ENCODE data around the gene TNK2. TPM values are rescaled to one million over a fixed set of nuclear protein-coding genes. Genes with fewer than 3 reads are reported as not detected.
"Not testable (repeated sequence)": the region's sequence is repeated elsewhere in the genome, so short reads cannot be mapped to it uniquely, and the experiment has no call there.

Gene TNK2
- polyA plus RNA-seq, 4 donors, result 6.7 to 32.8 (median 16.2) TPM

GRCh38 chr3:195825857-195826804 is 82.2 kb downstream of the TNK2 start:
- no peak for FAIRE-seq
- DNase-seq, result no peak

DNA sequence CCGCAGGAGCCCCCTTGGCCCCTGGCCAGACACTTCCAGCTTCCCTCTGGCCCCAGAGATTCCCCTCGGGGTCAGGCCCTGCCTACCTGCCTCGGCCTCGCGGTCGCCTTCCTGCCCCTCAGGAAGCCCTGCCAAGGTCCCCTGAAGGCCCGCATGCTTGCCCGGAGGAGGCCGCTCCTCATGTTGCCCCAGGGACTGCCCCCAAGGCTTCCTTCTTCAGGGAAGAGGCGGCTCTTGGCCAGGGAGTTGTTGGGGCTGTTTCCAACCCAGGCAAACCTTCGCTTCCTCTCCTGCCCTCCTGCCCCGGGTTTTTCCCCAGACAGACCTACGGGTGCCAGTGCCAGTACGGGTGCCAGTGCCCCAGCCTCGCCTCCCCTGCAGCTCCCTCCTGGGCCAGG is 83.2 kb downstream of the TNK2 start:
- H3K4me3 ChIP-seq (ENCODE audit: low read depth in 1 of 3, low read length in 3 of 3), result no peak overlapping the region
- H3K4me1 ChIP-seq (ENCODE audit: control insufficient read depth in 3 of 3, insufficient read depth in 2 of 3, low read depth in 1 of 3, low read length in 2 of 3), result no peaks in the 10 kb centered on the region
- WGBS, 3 donors, result 64 to 80% (median 78%) methylated on average over 10 to 15 of the region's 15 CpGs
- no peaks in the 10 kb centered on the region for H3K27me3 ChIP-seq (ENCODE audit: control insufficient read depth in 3 of 3, insufficient read depth in 3 of 3, low read length in 3 of 3)
- DNase-seq (no peak), FAIRE-seq (no peak)
- no peaks in the 10 kb centered on the region for H3K36me3 ChIP-seq (ENCODE audit: control insufficient read depth in 3 of 3, insufficient read depth in 2 of 3, low read depth in 1 of 3, low read length in 3 of 3)
- H3K27ac ChIP-seq (ENCODE audit: low read depth in 1 of 3, low read length in 2 of 3), result no peak overlapping the region
- H3K9me3 ChIP-seq (ENCODE audit: control insufficient read depth in 2 of 2, insufficient read depth in 1 of 2, low read depth in 1 of 2, low read length in 1 of 2), result no peaks in the 10 kb centered on the region

More at GRCh38 chr3:195825857-195826804, 82.2 kb downstream of the TNK2 start:
- Histone ChIP-seq H3K4me1 (ENCODE audit: control insufficient read depth in 3 of 3, insufficient read depth in 2 of 3, low read depth in 1 of 3, low read length in 2 of 3) (no peaks in the 10 kb centered on the region), H3K36me3 (ENCODE audit: control insufficient read depth in 3 of 3, insufficient read depth in 2 of 3, low read depth in 1 of 3, low read length in 3 of 3) (no peaks in the 10 kb centered on the region), H3K27ac (ENCODE audit: low read depth in 1 of 3, low read length in 2 of 3) (no peak overlapping the region), H3K9me3 (ENCODE audit: control insufficient read depth in 2 of 2, insufficient read depth in 1 of 2, low read depth in 1 of 2, low read length in 1 of 2) (no peaks in the 10 kb centered on the region), H3K27me3 (ENCODE audit: control insufficient read depth in 3 of 3, insufficient read depth in 3 of 3, low read length in 3 of 3) (no peaks in the 10 kb centered on the region), H3K4me3 (ENCODE audit: low read depth in 1 of 3, low read length in 3 of 3) (no peak overlapping the region)
- WGBS, 3 donors, result 93 to 94% (median 93%) methylated on average over 47 of the region's 47 CpGs

DNA sequence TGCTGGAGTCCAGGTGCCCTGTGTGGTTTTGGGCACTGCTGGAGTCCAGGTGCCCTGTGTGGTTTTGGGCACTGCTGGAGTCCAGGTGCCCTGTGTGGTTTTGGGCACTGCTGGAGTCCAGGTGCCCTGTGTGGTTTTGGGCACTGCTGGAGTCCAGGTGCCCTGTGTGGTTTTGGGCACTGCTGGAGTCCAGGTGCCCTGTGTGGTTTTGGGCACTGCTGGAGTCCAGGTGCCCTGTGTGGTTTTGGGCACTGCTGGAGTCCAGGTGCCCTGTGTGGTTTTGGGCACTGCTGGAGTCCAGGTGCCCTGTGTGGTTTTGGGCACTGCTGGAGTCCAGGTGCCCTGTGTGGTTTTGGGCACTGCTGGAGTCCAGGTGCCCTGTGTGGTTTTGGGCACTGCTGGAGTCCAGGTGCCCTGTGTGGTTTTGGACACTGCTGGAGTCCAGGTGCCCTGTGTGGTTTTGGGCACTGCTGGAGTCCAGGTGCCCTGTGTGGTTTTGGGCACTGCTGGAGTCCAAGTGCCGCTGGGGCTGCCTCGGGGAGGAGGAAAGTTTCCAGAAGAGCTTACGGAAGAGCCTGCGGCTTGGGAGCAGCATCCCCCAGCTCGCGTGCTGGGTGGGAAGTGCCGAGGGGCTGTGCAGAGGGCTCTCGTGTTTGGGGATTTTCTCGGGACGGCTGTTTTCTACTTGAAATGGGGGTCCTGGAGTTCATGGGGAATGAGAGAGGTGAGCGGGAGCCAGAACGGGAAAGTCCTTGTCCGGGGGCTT is 83.7 kb downstream of the TNK2 start:
- not testable (repeated sequence) for FAIRE-seq; H3K27ac ChIP-seq (ENCODE audit: low read depth in 1 of 3, low read length in 2 of 3); H3K9me3 ChIP-seq (ENCODE audit: control insufficient read depth in 2 of 2, insufficient read depth in 1 of 2, low read depth in 1 of 2, low read length in 1 of 2); H3K27me3 ChIP-seq (ENCODE audit: control insufficient read depth in 3 of 3, insufficient read depth in 3 of 3, low read length in 3 of 3); H3K4me1 ChIP-seq (ENCODE audit: control insufficient read depth in 3 of 3, insufficient read depth in 2 of 3, low read depth in 1 of 3, low read length in 2 of 3); H3K4me3 ChIP-seq (ENCODE audit: low read depth in 1 of 3, low read length in 3 of 3); H3K36me3 ChIP-seq (ENCODE audit: control insufficient read depth in 3 of 3, insufficient read depth in 2 of 3, low read depth in 1 of 3, low read length in 3 of 3); DNase-seq
- WGBS, 3 donors, result 65 to 81% (median 78%) methylated on average over 12 to 13 of the region's 13 CpGs

DNA sequence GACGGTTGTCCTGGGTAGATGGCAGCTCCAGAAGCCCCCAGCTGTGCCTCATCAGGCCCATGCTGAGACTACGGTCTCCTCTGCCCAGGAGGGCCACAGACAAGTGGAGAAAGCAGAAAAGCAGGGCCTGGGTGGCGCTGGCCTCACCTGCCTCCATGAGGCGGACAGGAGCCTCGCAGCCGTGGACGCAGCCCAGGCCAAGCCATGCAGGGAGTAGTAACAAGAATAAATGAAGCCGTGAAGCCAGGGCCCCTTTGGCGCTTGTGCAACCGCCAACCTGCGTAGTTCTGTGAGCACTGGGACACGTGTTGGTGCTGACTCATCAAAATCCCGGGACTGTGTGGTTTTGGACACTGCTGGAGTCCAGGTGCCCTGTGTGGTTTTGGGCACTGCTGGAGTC is 84.4 kb downstream of the TNK2 start:
- H3K27ac ChIP-seq (ENCODE audit: low read depth in 1 of 3, low read length in 2 of 3), result no peak overlapping the region
- no peak for FAIRE-seq
- no peaks in the 10 kb centered on the region for H3K4me1 ChIP-seq (ENCODE audit: control insufficient read depth in 3 of 3, insufficient read depth in 2 of 3, low read depth in 1 of 3, low read length in 2 of 3)
- H3K4me3 ChIP-seq (ENCODE audit: low read depth in 1 of 3, low read length in 3 of 3), result no peak overlapping the region
- no peak for DNase-seq
- 21 to 63% (median 25%) methylated on average over 13 of the region's 13 CpGs for WGBS, 3 donors
- no peaks in the 10 kb centered on the region for H3K36me3 ChIP-seq (ENCODE audit: control insufficient read depth in 3 of 3, insufficient read depth in 2 of 3, low read depth in 1 of 3, low read length in 3 of 3)
- no peaks in the 10 kb centered on the region for H3K9me3 ChIP-seq (ENCODE audit: control insufficient read depth in 2 of 2, insufficient read depth in 1 of 2, low read depth in 1 of 2, low read length in 1 of 2)
- H3K27me3 ChIP-seq (ENCODE audit: control insufficient read depth in 3 of 3, insufficient read depth in 3 of 3, low read length in 3 of 3), result no peaks in the 10 kb centered on the region

- no peaks in the 10 kb centered on the region for H3K36me3 ChIP-seq (ENCODE audit: control insufficient read depth in 3 of 3, insufficient read depth in 2 of 3, low read depth in 1 of 3, low read length in 3 of 3)
- no peaks in the 10 kb centered on the region for H3K27me3 ChIP-seq (ENCODE audit: control insufficient read depth in 3 of 3, insufficient read depth in 3 of 3, low read length in 3 of 3)
- H3K4me3 ChIP-seq (ENCODE audit: low read depth in 1 of 3, low read length in 3 of 3), result no peak overlapping the region
- FAIRE-seq, result no peak
- no peaks in the 10 kb centered on the region for H3K9me3 ChIP-seq (ENCODE audit: control insufficient read depth in 2 of 2, insufficient read depth in 1 of 2, low read depth in 1 of 2, low read length in 1 of 2)
- no peak for DNase-seq
- no peaks in the 10 kb centered on the region for H3K4me1 ChIP-seq (ENCODE audit: control insufficient read depth in 3 of 3, insufficient read depth in 2 of 3, low read depth in 1 of 3, low read length in 2 of 3)
- WGBS, 3 donors, result 11 to 43% (median 25%) methylated on average over 10 of the region's 10 CpGs
- H3K27ac ChIP-seq (ENCODE audit: low read depth in 1 of 3, low read length in 2 of 3), result no peak overlapping the region
Observed at GRCh38 chr3:195823280-195823679, 85.1 kb downstream of the TNK2 start.

DNA sequence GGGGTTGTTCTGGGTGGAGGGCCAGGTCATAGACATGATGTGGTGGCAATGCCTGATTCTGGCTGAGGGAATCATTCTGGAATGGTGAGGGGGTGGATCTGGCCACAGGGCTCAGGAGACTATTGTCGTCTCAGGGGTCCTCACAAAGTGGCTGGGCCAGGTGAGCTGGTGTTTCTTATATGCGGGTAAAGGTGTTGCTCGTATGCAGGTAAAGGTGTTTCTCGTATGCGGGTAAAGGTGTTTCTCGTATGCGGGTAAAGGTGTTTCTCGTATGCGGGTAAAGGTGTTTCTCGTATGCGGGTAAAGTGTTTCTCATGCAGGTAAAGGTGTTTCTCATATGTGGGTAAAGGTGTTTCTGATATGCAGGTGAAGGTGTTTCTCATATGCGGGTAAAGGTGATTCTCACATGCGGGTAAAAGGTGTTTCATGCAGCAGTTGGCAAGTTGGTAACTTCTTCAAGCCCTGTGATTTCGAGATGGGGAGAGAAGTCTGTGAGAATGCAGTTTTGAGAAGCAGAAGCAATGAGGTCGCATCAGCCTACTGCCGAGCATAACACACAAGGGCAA is 86.1 kb downstream of the TNK2 start:
- no peaks in the 10 kb centered on the region for H3K9me3 ChIP-seq (ENCODE audit: control insufficient read depth in 2 of 2, insufficient read depth in 1 of 2, low read depth in 1 of 2, low read length in 1 of 2)
- no peak overlapping the region for H3K4me3 ChIP-seq (ENCODE audit: low read depth in 1 of 3, low read length in 3 of 3)
- DNase-seq (no peak), FAIRE-seq (no peak)
- H3K27me3 ChIP-seq (ENCODE audit: control insufficient read depth in 3 of 3, insufficient read depth in 3 of 3, low read length in 3 of 3), result no peaks in the 10 kb centered on the region
- no peaks in the 10 kb centered on the region for H3K36me3 ChIP-seq (ENCODE audit: control insufficient read depth in 3 of 3, insufficient read depth in 2 of 3, low read depth in 1 of 3, low read length in 3 of 3)
- H3K27ac ChIP-seq (ENCODE audit: low read depth in 1 of 3, low read length in 2 of 3), result no peak overlapping the region
- no peaks in the 10 kb centered on the region for H3K4me1 ChIP-seq (ENCODE audit: control insufficient read depth in 3 of 3, insufficient read depth in 2 of 3, low read depth in 1 of 3, low read length in 2 of 3)
- 84 to 89% (median 89%) methylated on average over 16 of the region's 16 CpGs for WGBS, 3 donors

GRCh38 chr3:195821403-195822130 is 86.8 kb downstream of the TNK2 start:
- WGBS, 3 donors, result 74 to 78% (median 77%) methylated on average over 21 of the region's 21 CpGs
- no peaks in the 10 kb centered on the region for H3K9me3 ChIP-seq (ENCODE audit: control insufficient read depth in 2 of 2, insufficient read depth in 1 of 2, low read depth in 1 of 2, low read length in 1 of 2)
- no peak overlapping the region for H3K27ac ChIP-seq (ENCODE audit: low read depth in 1 of 3, low read length in 2 of 3)
- DNase-seq, result no peak
- no peaks in the 10 kb centered on the region for H3K4me1 ChIP-seq (ENCODE audit: control insufficient read depth in 3 of 3, insufficient read depth in 2 of 3, low read depth in 1 of 3, low read length in 2 of 3)
- no peaks in the 10 kb centered on the region for H3K27me3 ChIP-seq (ENCODE audit: control insufficient read depth in 3 of 3, insufficient read depth in 3 of 3, low read length in 3 of 3)
- no peaks in the 10 kb centered on the region for H3K36me3 ChIP-seq (ENCODE audit: control insufficient read depth in 3 of 3, insufficient read depth in 2 of 3, low read depth in 1 of 3, low read length in 3 of 3)
- no peak for FAIRE-seq
- no peak overlapping the region for H3K4me3 ChIP-seq (ENCODE audit: low read depth in 1 of 3, low read length in 3 of 3)

GRCh38 chr3:195820901-195821300 is 87.5 kb downstream of the TNK2 start:
- 73 to 78% (median 76%) methylated on average over 5 of the region's 5 CpGs for WGBS, 3 donors
- no peak for FAIRE-seq

More at GRCh38 chr3:195820901-195821300, 87.5 kb downstream of the TNK2 start:
- Histone ChIP-seq H3K27ac (ENCODE audit: low read depth in 1 of 3, low read length in 2 of 3) (no peak overlapping the region), H3K9me3 (ENCODE audit: control insufficient read depth in 2 of 2, insufficient read depth in 1 of 2, low read depth in 1 of 2, low read length in 1 of 2) (no peaks in the 10 kb centered on the region), H3K36me3 (ENCODE audit: control insufficient read depth in 3 of 3, insufficient read depth in 2 of 3, low read depth in 1 of 3, low read length in 3 of 3) (no peaks in the 10 kb centered on the region), H3K4me1 (ENCODE audit: control insufficient read depth in 3 of 3, insufficient read depth in 2 of 3, low read depth in 1 of 3, low read length in 2 of 3) (no peaks in the 10 kb centered on the region), H3K4me3 (ENCODE audit: low read depth in 1 of 3, low read length in 3 of 3) (no peak overlapping the region), H3K27me3 (ENCODE audit: control insufficient read depth in 3 of 3, insufficient read depth in 3 of 3, low read length in 3 of 3) (no peaks in the 10 kb centered on the region)
- DNase-seq, result no peak

Data from small intestine (tissue), 7 donors.